Neutrophil (primary cell): ENCODE data around the gene PSMD7.
"Not testable (repeated sequence)": the region's sequence is repeated elsewhere in the genome, so short reads cannot be mapped to it uniquely, and the experiment has no call there.

Experiments
- H3K27ac ChIP-seq: fragments of 200-600 bp; sonication (generic); 2 replicates; pipeline ENCODE4 v1.5.1; 2016; ENCODE audit warnings: mild to moderate bottlenecking, moderate library complexity
- H3K27me3 ChIP-seq: fragments of 200-600 bp; sonication (generic); 2 replicates; pipeline ENCODE4 v1.6.0; 2016; ENCODE audit warnings: mild to moderate bottlenecking
- H3K36me3 ChIP-seq: fragments of 200-600 bp; sonication (generic); 2 replicates; pipeline ENCODE4 v1.5.1; 2017
- H3K4me1 ChIP-seq, 2 experiments: fragments of 200-600 bp in 1 of 2; sonication (generic) in 1 of 2; 1 replicate in 1 of 2; 2 replicates in 1 of 2; pipeline versions ENCODE4 v1.5.1 to v1.6.1; 2013 to 2016; ENCODE audit warnings: low read depth in 1 of 2, low read length in 1 of 2, mild to moderate bottlenecking in 1 of 2, moderate library complexity in 1 of 2; ENCODE audit not compliant: control insufficient read depth in 1 of 2, insufficient read depth in 1 of 2
- H3K4me3 ChIP-seq, 2 experiments: fragments of 200-600 bp in 1 of 2; sonication (generic) in 1 of 2; 1 replicate in 1 of 2; 2 replicates in 1 of 2; pipeline ENCODE4 v1.5.1; 2013 to 2016; ENCODE audit warnings: low read depth in 1 of 2, low read length in 1 of 2, mild to moderate bottlenecking in 1 of 2, moderate library complexity in 1 of 2
- H3K9me3 ChIP-seq: fragments of 200-600 bp; sonication (generic); 2 replicates; pipeline ENCODE4 v1.5.1; 2016
- CTCF ChIP-seq: fragments of 200-600 bp; sonication (generic); IDR thresholded peaks from 2 replicates; pipeline ENCODE4 v1.5.1; 2016; ENCODE audit warnings: antibody characterized with exemption

The PSMD7 gene

GRCh38 chr16:74320707-74321106 is 24.1 kb downstream of the PSMD7 start:
- Histone ChIP-seq H3K4me3 (no peak overlapping the region), H3K27me3 (no peaks in the 10 kb centered on the region), H3K4me1 (no peaks in the 10 kb centered on the region), H3K36me3 (peaks cover 13% of the 10 kb centered on the region), H3K27ac (no peak overlapping the region), H3K9me3 (no peaks in the 10 kb centered on the region)
- TF ChIP-seq CTCF, result no peak

GRCh38 chr16:74321356-74321755 is 24.7 kb downstream of the PSMD7 start:
- Histone ChIP-seq H3K4me1 (no peaks in the 10 kb centered on the region), H3K27me3 (no peaks in the 10 kb centered on the region), H3K9me3 (no peaks in the 10 kb centered on the region), H3K36me3 (peaks cover 19% of the 10 kb centered on the region), H3K27ac (no peak overlapping the region), H3K4me3 (no peak overlapping the region)
- no peak for TF ChIP-seq CTCF

- H3K27me3 ChIP-seq, result no peaks in the 10 kb centered on the region
- H3K27ac ChIP-seq, result no peak overlapping the region
- H3K4me1 ChIP-seq, result no peaks in the 10 kb centered on the region
- H3K9me3 ChIP-seq, result no peaks in the 10 kb centered on the region
- TF ChIP-seq CTCF, result no peak
- H3K36me3 ChIP-seq, result peaks cover 27% of the 10 kb centered on the region
- H3K4me3 ChIP-seq, result no peak overlapping the region
Measured at GRCh38 chr16:74322301-74322710, 25.7 kb downstream of the PSMD7 start.

- not testable (repeated sequence) for H3K9me3 ChIP-seq, H3K27me3 ChIP-seq, H3K27ac ChIP-seq, H3K4me1 ChIP-seq, H3K4me3 ChIP-seq
- H3K36me3 ChIP-seq, result peaks cover 34% of the 10 kb centered on the region
Measured at GRCh38 chr16:74324777-74325176, 28.2 kb downstream of the PSMD7 start.

GRCh38 chr16:74325641-74326040 is 29.0 kb downstream of the PSMD7 start:
- Histone ChIP-seq H3K9me3 (no peaks in the 10 kb centered on the region), H3K4me1 (no peaks in the 10 kb centered on the region), H3K36me3 (peaks cover 42% of the 10 kb centered on the region), H3K27me3 (no peaks in the 10 kb centered on the region), H3K27ac (no peak overlapping the region), H3K4me3 (no peak overlapping the region)
- TF ChIP-seq CTCF, result no peak

GRCh38 chr16:74328346-74328745 is 31.7 kb downstream of the PSMD7 start:
- peaks cover 61% of the 10 kb centered on the region for H3K36me3 ChIP-seq
- H3K27ac ChIP-seq, H3K9me3 ChIP-seq, H3K4me1 ChIP-seq, H3K27me3 ChIP-seq, H3K4me3 ChIP-seq: not testable (repeated sequence)

- H3K9me3 ChIP-seq, H3K4me3 ChIP-seq, H3K27ac ChIP-seq, H3K27me3 ChIP-seq, H3K4me1 ChIP-seq: not testable (repeated sequence)
- peaks cover 63% of the 10 kb centered on the region for H3K36me3 ChIP-seq
Measured at GRCh38 chr16:74332469-74332868, 35.9 kb downstream of the PSMD7 start.

GRCh38 chr16:74337506-74337905 is 40.9 kb downstream of the PSMD7 start:
- H3K4me3 ChIP-seq, H3K9me3 ChIP-seq, H3K27ac ChIP-seq, H3K4me1 ChIP-seq, H3K27me3 ChIP-seq: not testable (repeated sequence)
- H3K36me3 ChIP-seq, result peaks cover 77% of the 10 kb centered on the region

- peaks cover 84% of the 10 kb centered on the region for H3K36me3 ChIP-seq
- H3K9me3 ChIP-seq, H3K4me3 ChIP-seq, H3K27ac ChIP-seq, H3K27me3 ChIP-seq, H3K4me1 ChIP-seq: not testable (repeated sequence)
Measured at GRCh38 chr16:74339226-74339625, 42.6 kb downstream of the PSMD7 start.

- H3K4me1 ChIP-seq, H3K4me3 ChIP-seq, H3K27me3 ChIP-seq, H3K9me3 ChIP-seq, H3K27ac ChIP-seq: not testable (repeated sequence)
- H3K36me3 ChIP-seq, result peaks cover 75% of the 10 kb centered on the region
Measured at GRCh38 chr16:74353038-74353437, 56.4 kb downstream of the PSMD7 start.
